HCT116 (cell line): ENCODE measurements around the gene ZHX3. TPM values are rescaled to one million over a fixed set of nuclear protein-coding genes. Genes with fewer than 3 reads are reported as not detected.

Experiments used
- ATAC-seq: fragments of 200-7000 bp; cut with Tn5 transposase; 2 replicates; pipeline ENCODE4 v1.9.1; 2020; ENCODE audit warnings: mild to moderate bottlenecking, moderate library complexity
- BruUV-seq: library from RNA; stranded (reverse); fragments of 400-500 nt; replicated peaks from 2 replicates; lab custom pipeline; 2021; lab: Mats Ljungman, UMichigan
- CTCF ChIA-PET: fragments of 300-600 bp; sonication (Branson Sonifier 250); formaldehyde crosslinking; loops from one replicate; lab custom pipeline; 2021; ENCODE audit warnings: antibody characterized with exemption; lab: Charles Lee
- POLR2A ChIA-PET: fragments of 300-600, 350-600 bp; sonication (Branson Sonifier 250); formaldehyde crosslinking; loops from one replicate; lab custom pipeline; 2021; ENCODE audit warnings: antibody characterized with exemption; lab: Charles Lee
- RAD21 ChIA-PET, 2 experiments: fragments of 300-600 bp; sonication (Branson Sonifier 250); formaldehyde crosslinking; loops; one replicate each; lab custom pipeline; 2023; ENCODE audit warnings: low total read pairs in 2 of 2; ENCODE audit not compliant: uncharacterized antibody in 2 of 2, unreplicated experiment in 2 of 2, low non-redundant PET in 1 of 2; lab: Charles Lee
- DNase-seq: peaks from one replicate; pipeline ENCODE4 v3.0.0-alpha.2; 2010; ENCODE audit warnings: low read depth, low spot score
- H2AFZ ChIP-seq: fragments of 200-600 bp; shearing (Covaris generic), sonication (generic); 2 replicates; pipeline ENCODE4 v1.6.1; 2017; ENCODE audit warnings: low read depth, mixed run types, mixed read lengths, antibody characterized with exemption, low read length; ENCODE audit not compliant: poor library complexity, severe bottlenecking
- H3K27ac ChIP-seq: 2 replicates; pipeline ENCODE4 v1.5.1; 2012; ENCODE audit warnings: low read depth, low read length
- H3K27me3 ChIP-seq: fragments of 200-600 bp; sonication (generic); 2 replicates; pipeline ENCODE4 v1.6.1; 2016; ENCODE audit warnings: mixed run types, low read length, mixed read lengths; ENCODE audit not compliant: insufficient read depth
- H3K36me3 ChIP-seq, 2 experiments: fragments of 200-500 bp in 1 of 2; fragments of 200-600 bp in 1 of 2; sonication (Bioruptor generic) in 1 of 2; sonication (generic) in 1 of 2; 2 replicates each; pipeline versions ENCODE4 v1.5.1 to v1.6.1; 2014 to 2016; ENCODE audit warnings: low read length in 2 of 2, inconsistent platforms in 1 of 2, mixed read lengths in 1 of 2, mixed run types in 1 of 2; ENCODE audit not compliant: insufficient read depth in 2 of 2, control insufficient read depth in 1 of 2
- H3K4me1 ChIP-seq, 2 experiments: fragments of 200-600 bp in 1 of 2; sonication (generic) in 1 of 2; 2 replicates each; pipeline versions ENCODE4 v1.5.1 to v1.6.1; 2012 to 2017; ENCODE audit warnings: low read length in 2 of 2, inconsistent platforms in 1 of 2, mild to moderate bottlenecking in 1 of 2, mixed read lengths in 1 of 2, mixed run types in 1 of 2, moderate library complexity in 1 of 2; ENCODE audit not compliant: insufficient read depth in 2 of 2, control insufficient read depth in 1 of 2
- H3K4me2 ChIP-seq: fragments of 200-600 bp; sonication (generic); 2 replicates; pipeline ENCODE4 v1.6.1; 2017; ENCODE audit warnings: mixed run types, low read length, mixed read lengths
- H3K4me3 ChIP-seq, 2 experiments: fragments of 200-600 bp in 1 of 2; sonication (generic) in 1 of 2; replicated peaks in 1 of 2; 2 replicates each; pipeline ENCODE4 v1.5.1; 2011 to 2016; ENCODE audit warnings: low read length in 2 of 2, control low read depth in 1 of 2, low read depth in 1 of 2, mild to moderate bottlenecking in 1 of 2, mixed read lengths in 1 of 2, mixed run types in 1 of 2
- H3K79me2 ChIP-seq: fragments of 200-600 bp; sonication (generic); 2 replicates; pipeline ENCODE4 v1.6.1; 2017; ENCODE audit warnings: mild to moderate bottlenecking, mixed run types, low read length, moderate library complexity, mixed read lengths; ENCODE audit not compliant: insufficient read depth
- H3K9ac ChIP-seq: fragments of 200-600 bp; sonication (generic); 2 replicates; pipeline ENCODE4 v1.6.1; 2016; ENCODE audit warnings: low read length, mixed read lengths
- H3K9me2 ChIP-seq: fragments of 200-600 bp; sonication (generic), shearing (Covaris generic); 2 replicates; pipeline ENCODE4 v1.6.1; 2017; ENCODE audit warnings: mixed run types, mild to moderate bottlenecking, moderate library complexity; ENCODE audit not compliant: insufficient read depth
- H3K9me3 ChIP-seq, 2 experiments: fragments of 200-500 bp in 1 of 2; fragments of 200-600 bp in 1 of 2; sonication (Bioruptor generic) in 1 of 2; sonication (generic) in 1 of 2; 2 replicates each; pipeline ENCODE4 v1.6.1; 2014 to 2017; ENCODE audit warnings: low read length in 2 of 2, mixed read lengths in 2 of 2, inconsistent platforms in 1 of 2, low read depth in 1 of 2, mild to moderate bottlenecking in 1 of 2, mixed run types in 1 of 2, moderate library complexity in 1 of 2; ENCODE audit not compliant: control insufficient read depth in 1 of 2, insufficient read depth in 1 of 2
- H4K20me1 ChIP-seq: fragments of 200-600 bp; sonication (generic), shearing (Covaris generic); 2 replicates; pipeline ENCODE4 v1.6.1; 2017; ENCODE audit warnings: mixed run types, mild to moderate bottlenecking, moderate library complexity; ENCODE audit not compliant: insufficient read depth
- CBX3 ChIP-seq: IDR thresholded peaks from 2 replicates; pipeline ENCODE4 v1.6.1; 2012; ENCODE audit warnings: low read depth
- CEBPB ChIP-seq: IDR thresholded peaks from 2 replicates; pipeline ENCODE4 v1.6.1; 2012; ENCODE audit warnings: low read depth
- CTCF ChIP-seq, 3 experiments: fragments of 200-600 bp in 1 of 3; sonication (generic) in 1 of 3; IDR thresholded peaks in 2 of 3; conservative IDR thresholded peaks in 1 of 3; 2 replicates each; pipeline ENCODE4 v1.5.1; 2012 to 2017; ENCODE audit warnings: low read depth in 2 of 3, low read length in 2 of 3, antibody characterized with exemption in 1 of 3, borderline replicate concordance in 1 of 3, control low read depth in 1 of 3, mild to moderate bottlenecking in 1 of 3, mixed read lengths in 1 of 3, mixed run types in 1 of 3, moderate library complexity in 1 of 3; ENCODE audit not compliant: insufficient read depth in 1 of 3
- EZH2 ChIP-seq: fragments of 200-600 bp; sonication (generic); IDR thresholded peaks from 2 replicates; pipeline ENCODE4 v1.6.1; 2017; ENCODE audit warnings: antibody characterized with exemption, mixed run types
- EZH2phosphoT487 ChIP-seq: fragments of 200-600 bp; IDR thresholded peaks from 2 replicates; pipeline ENCODE4 v1.6.1; 2018; ENCODE audit warnings: antibody characterized with exemption, borderline replicate concordance
- JUND ChIP-seq: IDR thresholded peaks from 2 replicates; pipeline ENCODE4 v1.6.1; 2012
- POLR2AphosphoS5 ChIP-seq: IDR thresholded peaks from 2 replicates; pipeline ENCODE4 v1.6.1; 2011; ENCODE audit warnings: mild to moderate bottlenecking, low read depth, low read length, moderate library complexity
- RAD21 ChIP-seq: IDR thresholded peaks from 2 replicates; pipeline ENCODE4 v1.6.1; 2012; ENCODE audit warnings: low read depth, mild to moderate bottlenecking
- SIN3A ChIP-seq: IDR thresholded peaks from 2 replicates; pipeline ENCODE4 v1.6.1; 2012; ENCODE audit warnings: low read depth
- SP1 ChIP-seq: IDR thresholded peaks from 2 replicates; pipeline ENCODE4 v1.6.1; 2012; ENCODE audit warnings: low read depth
- SRF ChIP-seq: IDR thresholded peaks from 2 replicates; pipeline ENCODE4 v1.6.1; 2012; ENCODE audit warnings: low read depth
- TCF7L2 ChIP-seq: IDR thresholded peaks from 2 replicates; pipeline ENCODE4 v1.7.0; 2011; ENCODE audit warnings: borderline replicate concordance, inconsistent platforms; ENCODE audit not compliant: insufficient read depth, insufficient read length; ENCODE audit errors: extremely low read depth
- ZNF274 ChIP-seq: fragments of 200-500 bp; sonication (Bioruptor generic); IDR thresholded peaks from 2 replicates; pipeline ENCODE4 v1.6.1; 2014; ENCODE audit warnings: mild to moderate bottlenecking, low read depth, low read length, inconsistent platforms
- intact Hi-C: fragments of 100-400 bp; cut with micrococcal nuclease; formaldehyde crosslinking; loops from 2 replicates; pipeline ENCODE4 v1.10.0; 2022
- total RNA-seq: library from RNA; stranded (reverse); gene quantifications from one replicate; pipeline ENCODE4 v1.2.1, GENCODE V29; 2021; ENCODE audit not compliant: unreplicated experiment
- TF ChIP-seq, protein P1 (sequence below): IDR thresholded peaks from 2 replicates; pipeline ENCODE4 v1.6.1; 2012
- TF ChIP-seq, protein P2 (sequence below): IDR thresholded peaks from 2 replicates; pipeline ENCODE4 v1.6.1; 2012; ENCODE audit warnings: low read depth

ZHX3 gene
- total RNA-seq, 1 experiment from 2014 or later = 13.3 TPM

- Histone ChIP-seq H3K4me1 (no peaks in the 10 kb centered on the region), H3K9ac (no peak overlapping the region), H3K9me2 (no peaks in the 10 kb centered on the region), H3K27ac (no peak overlapping the region), H3K79me2 (no peaks in the 10 kb centered on the region), H3K4me2 (no peak overlapping the region), H3K27me3 (no peaks in the 10 kb centered on the region), H4K20me1 (no peaks in the 10 kb centered on the region), H2AFZ (no peak overlapping the region), H3K9me3 (peaks cover 0 to 3% of the 10 kb centered on the region in 2 experiments; a peak in 1 of 4 replicates), H3K4me3 (no peak overlapping the region), H3K36me3 (no peaks in the 10 kb centered on the region)
- BruUV-seq = no TSS peak
- ChIA-PET RAD21 (no interaction called here), CTCF (interaction anchor here (1.9 kb wide), 1 partner anchor 15 kb away, joined by 6 read pairs; no protein-coding TSS in a partner anchor), POLR2A (no interaction called here)
- DNase-seq = no peak
- no peak for ATAC-seq
- TF ChIP-seq CBX3 = no peak
- no peak for TF ChIP-seq CEBPB
- TF ChIP-seq POLR2AphosphoS5 = no peak
- no peak for TF ChIP-seq SP1
- intact Hi-C loops = no loop called here
These were observed 129.9 kb downstream of the ZHX3 start for GRCh38 chr20:41187668-41188067.

DNA sequence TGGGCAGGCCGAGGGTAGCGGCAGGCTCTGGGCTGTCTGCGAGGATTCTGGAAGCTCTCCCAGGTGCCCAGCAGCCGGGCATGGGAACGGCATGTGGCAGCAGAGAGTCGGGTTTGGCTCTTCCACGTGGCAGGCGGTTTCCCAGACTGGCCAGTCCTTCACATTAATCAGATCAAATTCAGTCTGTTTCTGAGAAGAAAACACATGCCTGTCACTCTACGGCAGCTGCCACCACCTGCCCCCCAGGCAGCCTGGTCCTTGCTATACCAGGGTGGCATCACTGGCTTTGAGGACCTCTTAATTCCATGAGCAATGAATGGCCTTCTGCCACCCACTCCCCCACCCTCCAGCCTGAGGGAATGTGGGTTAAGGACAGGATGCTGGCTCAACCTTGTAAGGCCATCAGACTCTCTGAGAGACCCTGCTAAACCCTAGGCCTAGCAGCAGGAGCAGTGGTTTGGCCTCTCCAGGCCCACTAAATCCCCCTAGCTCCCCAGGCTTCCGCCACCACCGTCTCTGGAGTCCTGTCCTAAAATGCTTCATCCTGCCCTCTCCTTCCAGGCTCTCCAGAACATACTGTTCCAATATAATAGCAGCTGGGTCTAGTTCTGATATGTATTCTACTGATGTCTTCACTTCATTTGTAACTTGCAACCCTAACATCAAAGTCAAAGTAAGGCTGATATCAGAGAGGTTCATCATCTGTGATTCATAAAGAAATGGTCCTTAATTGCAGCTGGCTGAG, 132.3 kb downstream of the ZHX3 start:
- DNase-seq (no peak), ATAC-seq (no peak)
- no TSS peak for BruUV-seq
- intact Hi-C loops = no loop called here
- Histone ChIP-seq H3K79me2 (no peaks in the 10 kb centered on the region), H3K9me2 (no peaks in the 10 kb centered on the region), H3K36me3 (no peaks in the 10 kb centered on the region), H4K20me1 (no peaks in the 10 kb centered on the region), H3K27me3 (no peaks in the 10 kb centered on the region), H3K9me3 (peaks cover 0 to 3% of the 10 kb centered on the region in 2 experiments; a peak in 1 of 4 replicates), H3K4me2 (no peak overlapping the region), H2AFZ (no peak overlapping the region), H3K27ac (no peak overlapping the region), H3K4me3 (no peak overlapping the region), H3K9ac (no peak overlapping the region), H3K4me1 (no peaks in the 10 kb centered on the region)
- CTCF ChIA-PET = no interaction called here
- POLR2A ChIA-PET = no interaction called here
- RAD21 ChIA-PET = no interaction called here
- TF ChIP-seq CTCF (IDR thresholded peaks at IDR 0.05 in 2 of 3, conservative IDR thresholded peaks at IDR 0.05 in 1 of 3; ENCODE audit: borderline replicate concordance in 1 of 3, insufficient read depth in 1 of 3, low read depth in 2 of 3, low read length in 2 of 3) (no peak), TCF7L2 (no peak), CEBPB (no peak), RAD21 (no peak), POLR2AphosphoS5 (no peak), EZH2phosphoT487 (no peak), ZNF274 (no peak), EZH2 (no peak), JUND (no peak), SRF (no peak), SIN3A (no peak)
- TF ChIP-seq, protein P1, sequence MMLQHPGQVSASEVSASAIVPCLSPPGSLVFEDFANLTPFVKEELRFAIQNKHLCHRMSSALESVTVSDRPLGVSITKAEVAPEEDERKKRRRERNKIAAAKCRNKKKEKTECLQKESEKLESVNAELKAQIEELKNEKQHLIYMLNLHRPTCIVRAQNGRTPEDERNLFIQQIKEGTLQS = no peak
- TF ChIP-seq, protein P2, sequence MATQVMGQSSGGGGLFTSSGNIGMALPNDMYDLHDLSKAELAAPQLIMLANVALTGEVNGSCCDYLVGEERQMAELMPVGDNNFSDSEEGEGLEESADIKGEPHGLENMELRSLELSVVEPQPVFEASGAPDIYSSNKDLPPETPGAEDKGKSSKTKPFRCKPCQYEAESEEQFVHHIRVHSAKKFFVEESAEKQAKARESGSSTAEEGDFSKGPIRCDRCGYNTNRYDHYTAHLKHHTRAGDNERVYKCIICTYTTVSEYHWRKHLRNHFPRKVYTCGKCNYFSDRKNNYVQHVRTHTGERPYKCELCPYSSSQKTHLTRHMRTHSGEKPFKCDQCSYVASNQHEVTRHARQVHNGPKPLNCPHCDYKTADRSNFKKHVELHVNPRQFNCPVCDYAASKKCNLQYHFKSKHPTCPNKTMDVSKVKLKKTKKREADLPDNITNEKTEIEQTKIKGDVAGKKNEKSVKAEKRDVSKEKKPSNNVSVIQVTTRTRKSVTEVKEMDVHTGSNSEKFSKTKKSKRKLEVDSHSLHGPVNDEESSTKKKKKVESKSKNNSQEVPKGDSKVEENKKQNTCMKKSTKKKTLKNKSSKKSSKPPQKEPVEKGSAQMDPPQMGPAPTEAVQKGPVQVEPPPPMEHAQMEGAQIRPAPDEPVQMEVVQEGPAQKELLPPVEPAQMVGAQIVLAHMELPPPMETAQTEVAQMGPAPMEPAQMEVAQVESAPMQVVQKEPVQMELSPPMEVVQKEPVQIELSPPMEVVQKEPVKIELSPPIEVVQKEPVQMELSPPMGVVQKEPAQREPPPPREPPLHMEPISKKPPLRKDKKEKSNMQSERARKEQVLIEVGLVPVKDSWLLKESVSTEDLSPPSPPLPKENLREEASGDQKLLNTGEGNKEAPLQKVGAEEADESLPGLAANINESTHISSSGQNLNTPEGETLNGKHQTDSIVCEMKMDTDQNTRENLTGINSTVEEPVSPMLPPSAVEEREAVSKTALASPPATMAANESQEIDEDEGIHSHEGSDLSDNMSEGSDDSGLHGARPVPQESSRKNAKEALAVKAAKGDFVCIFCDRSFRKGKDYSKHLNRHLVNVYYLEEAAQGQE = no peak
